ENCODE results near the gene COMMD1. TPM values are rescaled to one million over a fixed set of nuclear protein-coding genes. Genes with fewer than 3 reads are reported as not detected.

COMMD1 gene
- total RNA-seq, 1 experiment from 2014 or later = 41.4 TPM

- Histone ChIP-seq H3K4me1 (ENCODE audit: insufficient read depth, low read length, poor library complexity, severe bottlenecking) (no peaks in the 10 kb centered on the region), H3K27ac (ENCODE audit: low read depth, low read length, poor library complexity, severe bottlenecking) (no peak overlapping the region), H3K36me3 (ENCODE audit: insufficient read depth, low read length, poor library complexity, severe bottlenecking) (no peaks in the 10 kb centered on the region), H3K4me3 (ENCODE audit: low read depth, low read length, poor library complexity, severe bottlenecking) (no peak overlapping the region), H3K9me3 (ENCODE audit: low read depth, low read length, poor library complexity, severe bottlenecking) (no peaks in the 10 kb centered on the region), H3K27me3 (replicated peaks; ENCODE audit: insufficient read depth, low read depth, low read length, poor library complexity) (no peaks in the 10 kb centered on the region)
- no TSS peak for BruUV-seq (replicated peaks)
- no peak for DNase-seq (ENCODE audit: low spot score)
- TF ChIP-seq EZH2 (IDR thresholded peaks at IDR 0.05; ENCODE audit: borderline replicate concordance, low read depth, low read length, poor library complexity, severe bottlenecking) = no peak
- no peak for TF ChIP-seq CTCF (conservative IDR thresholded peaks at IDR 0.05; ENCODE audit: low read depth, low read length)
- intact Hi-C loops (cut with micrococcal nuclease; ENCODE audit: unreplicated experiment) = no loop called here
- ChIA-PET POLR2A (ENCODE audit: low non-redundant PET) (no interaction called here), CTCF (no interaction called here)
These were observed 89.6 kb downstream of the COMMD1 start for GRCh38 chr2:61995065-61995464.

- ChIA-PET CTCF (interaction anchor here (0.6 kb wide), 1 partner anchor 388 kb away, joined by 5 read pairs; no protein-coding TSS in a partner anchor), POLR2A (ENCODE audit: low non-redundant PET) (no interaction called here)
- Histone ChIP-seq H3K9me3 (ENCODE audit: low read depth, low read length, poor library complexity, severe bottlenecking) (no peaks in the 10 kb centered on the region), H3K4me1 (ENCODE audit: insufficient read depth, low read length, poor library complexity, severe bottlenecking) (no peaks in the 10 kb centered on the region), H3K36me3 (ENCODE audit: insufficient read depth, low read length, poor library complexity, severe bottlenecking) (no peaks in the 10 kb centered on the region), H3K27ac (ENCODE audit: low read depth, low read length, poor library complexity, severe bottlenecking) (no peak overlapping the region), H3K27me3 (replicated peaks; ENCODE audit: insufficient read depth, low read depth, low read length, poor library complexity) (no peaks in the 10 kb centered on the region), H3K4me3 (ENCODE audit: low read depth, low read length, poor library complexity, severe bottlenecking) (no peak overlapping the region)
- no peak for TF ChIP-seq EZH2 (IDR thresholded peaks at IDR 0.05; ENCODE audit: borderline replicate concordance, low read depth, low read length, poor library complexity, severe bottlenecking)
- no peak for TF ChIP-seq CTCF (conservative IDR thresholded peaks at IDR 0.05; ENCODE audit: low read depth, low read length)
- DNase-seq (ENCODE audit: low spot score) = no peak
- BruUV-seq (replicated peaks) = no TSS peak
- intact Hi-C loops (cut with micrococcal nuclease; ENCODE audit: unreplicated experiment) = no loop called here
These were observed 90.0 kb downstream of the COMMD1 start for GRCh38 chr2:61995515-61995914.

- POLR2A ChIA-PET (ENCODE audit: low non-redundant PET) = no interaction called here
- no peaks in the 10 kb centered on the region for H3K36me3 ChIP-seq (ENCODE audit: insufficient read depth, low read length, poor library complexity, severe bottlenecking)
- intact Hi-C loops (cut with micrococcal nuclease; ENCODE audit: unreplicated experiment) = no loop called here
- no peak for TF ChIP-seq CTCF (conservative IDR thresholded peaks at IDR 0.05; ENCODE audit: low read depth, low read length)
- no peak for TF ChIP-seq EZH2 (IDR thresholded peaks at IDR 0.05; ENCODE audit: borderline replicate concordance, low read depth, low read length, poor library complexity, severe bottlenecking)
- H3K9me3 ChIP-seq (ENCODE audit: low read depth, low read length, poor library complexity, severe bottlenecking) = no peaks in the 10 kb centered on the region
- no TSS peak for BruUV-seq (replicated peaks)
- CTCF ChIA-PET = no interaction called here
- H3K27me3 ChIP-seq (replicated peaks; ENCODE audit: insufficient read depth, low read depth, low read length, poor library complexity) = no peaks in the 10 kb centered on the region
- no peak overlapping the region for H3K4me3 ChIP-seq (ENCODE audit: low read depth, low read length, poor library complexity, severe bottlenecking)
- H3K27ac ChIP-seq (ENCODE audit: low read depth, low read length, poor library complexity, severe bottlenecking) = no peak overlapping the region
- H3K4me1 ChIP-seq (ENCODE audit: insufficient read depth, low read length, poor library complexity, severe bottlenecking) = no peaks in the 10 kb centered on the region
- DNase-seq (ENCODE audit: low spot score) = no peak
These were observed 93.0 kb downstream of the COMMD1 start for GRCh38 chr2:61998426-61998825.

All from A673 (cell line).